Epithelial cell of proximal tubule (primary cell): ENCODE results near the gene NOLC1. TPM values are rescaled to one million over a fixed set of nuclear protein-coding genes. Genes with fewer than 3 reads are reported as not detected.

Experiments
- DNase-seq: peaks from one replicate; pipeline ENCODE4 v3.0.0-alpha.2; 2011; ENCODE audit warnings: low read depth
- H3K4me3 ChIP-seq: 2 replicates; pipeline ENCODE4 v1.5.1; 2011; ENCODE audit warnings: low read depth, mild to moderate bottlenecking, low read length
- CTCF ChIP-seq: conservative IDR thresholded peaks from 2 replicates; pipeline ENCODE4 v1.5.1; 2012; ENCODE audit warnings: low read depth, mild to moderate bottlenecking, low read length
- total RNA-seq: library from RNA; depleted of rRNA; stranded (reverse); fragments of >200 nt; gene quantifications from 2 replicates; pipeline ENCODE4 v1.2.3, GENCODE V29; 2015

NOLC1 gene
- total RNA-seq, 1 donor from 2014 or later, result 100 TPM

- DNase-seq, result no peak
- TF ChIP-seq CTCF, result no peak
- H3K4me3 ChIP-seq, result no peak overlapping the region
Observed at GRCh38 chr10:102159051-102159597, 6.9 kb downstream of the NOLC1 start.

GRCh38 chr10:102159831-102160230 is 7.6 kb downstream of the NOLC1 start:
- no peak for TF ChIP-seq CTCF
- H3K4me3 ChIP-seq, result no peak overlapping the region
- no peak for DNase-seq

GRCh38 chr10:102163342-102163989 is 11.3 kb downstream of the NOLC1 start:
- H3K4me3 ChIP-seq, result no peak overlapping the region
- no peak for TF ChIP-seq CTCF
- DNase-seq, result no peak

GRCh38 chr10:102167861-102168260 is 15.7 kb downstream of the NOLC1 start:
- no peak for TF ChIP-seq CTCF
- no peak for DNase-seq
- no peak overlapping the region for H3K4me3 ChIP-seq

- no peak for TF ChIP-seq CTCF
- no peak for DNase-seq
- no peak overlapping the region for H3K4me3 ChIP-seq
Observed at GRCh38 chr10:102170602-102171001, 18.4 kb downstream of the NOLC1 start.

- TF ChIP-seq CTCF, result no peak
- H3K4me3 ChIP-seq, result no peak overlapping the region
- no peak for DNase-seq
Observed at GRCh38 chr10:102172288-102172687, 20.1 kb downstream of the NOLC1 start.

GRCh38 chr10:102175415-102175814 is 23.2 kb downstream of the NOLC1 start:
- no peak overlapping the region for H3K4me3 ChIP-seq
- no peak for DNase-seq
- no peak for TF ChIP-seq CTCF
